ENCODE results near the gene UGT1A1.

UGT1A1 gene

DNA sequence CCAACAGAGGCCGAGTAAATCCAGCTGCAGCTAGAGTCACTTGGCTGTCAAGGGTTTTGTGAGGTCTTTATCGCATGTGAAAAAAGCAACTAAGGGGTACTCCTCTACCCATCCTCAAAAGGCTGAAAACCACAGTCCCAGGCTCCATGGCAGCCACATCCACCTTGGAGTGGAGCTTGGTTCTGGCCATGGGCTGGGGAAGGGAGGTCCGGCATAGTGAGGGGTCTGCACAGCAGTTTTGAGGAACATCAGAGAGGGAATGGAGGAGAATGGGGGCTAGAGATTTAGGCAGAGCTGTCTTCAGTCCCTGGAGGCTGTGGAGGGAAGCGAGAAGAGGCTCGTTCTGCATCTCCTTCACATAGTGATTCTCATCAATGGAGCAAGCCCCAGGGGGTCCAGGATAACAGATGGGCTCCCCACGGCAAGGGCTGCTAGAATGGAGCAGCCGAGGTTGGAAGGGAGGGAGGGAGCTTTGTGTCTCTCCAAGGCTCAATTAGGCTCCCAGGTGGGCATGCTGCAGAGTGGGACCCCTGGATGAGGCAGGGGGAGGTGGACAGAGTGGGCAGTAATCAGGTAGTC, 39.1 kb downstream of the UGT1A1 start:
- DNase-seq = no peak

DNA sequence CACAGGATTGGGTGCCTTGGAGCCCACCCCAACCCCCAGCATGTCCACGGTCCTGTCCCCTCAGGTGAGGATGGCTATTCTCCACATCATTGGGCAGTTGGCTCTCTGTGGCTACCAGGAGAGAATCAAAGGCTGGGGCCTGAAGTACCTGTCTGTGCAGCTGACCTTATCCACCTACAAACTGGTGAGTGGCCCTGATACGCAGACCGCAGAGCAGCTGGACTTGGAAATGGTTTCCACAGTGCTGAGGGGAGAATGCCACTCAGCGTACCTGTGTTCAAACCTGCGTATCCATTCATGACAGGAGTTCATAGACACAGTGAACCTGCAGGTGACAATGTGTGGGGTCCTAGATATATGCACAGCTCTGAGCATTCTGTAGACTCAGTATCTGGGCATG, 39.6 kb downstream of the UGT1A1 start:
- DNase-seq = no peak

DNA sequence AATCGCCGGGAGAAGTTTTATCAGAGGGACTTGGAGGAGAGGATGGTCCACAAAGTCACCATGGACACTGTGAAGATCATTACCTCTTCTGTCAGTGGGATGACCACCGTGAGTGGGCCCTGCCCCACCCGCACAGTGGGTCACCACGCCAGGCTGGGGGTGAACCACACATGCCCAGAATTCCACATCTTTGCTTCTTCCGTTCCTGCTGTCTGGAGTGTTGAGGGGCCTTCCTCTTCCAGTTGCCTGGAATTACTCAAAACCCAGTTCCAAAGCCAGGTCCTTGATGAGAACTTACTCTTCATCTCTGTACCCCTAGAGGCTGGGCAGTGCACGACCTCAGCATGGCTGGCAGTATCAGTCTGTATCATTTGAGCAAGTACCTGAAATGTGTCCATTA, 40.1 kb downstream of the UGT1A1 start:
- DNase-seq = no peak

DNA sequence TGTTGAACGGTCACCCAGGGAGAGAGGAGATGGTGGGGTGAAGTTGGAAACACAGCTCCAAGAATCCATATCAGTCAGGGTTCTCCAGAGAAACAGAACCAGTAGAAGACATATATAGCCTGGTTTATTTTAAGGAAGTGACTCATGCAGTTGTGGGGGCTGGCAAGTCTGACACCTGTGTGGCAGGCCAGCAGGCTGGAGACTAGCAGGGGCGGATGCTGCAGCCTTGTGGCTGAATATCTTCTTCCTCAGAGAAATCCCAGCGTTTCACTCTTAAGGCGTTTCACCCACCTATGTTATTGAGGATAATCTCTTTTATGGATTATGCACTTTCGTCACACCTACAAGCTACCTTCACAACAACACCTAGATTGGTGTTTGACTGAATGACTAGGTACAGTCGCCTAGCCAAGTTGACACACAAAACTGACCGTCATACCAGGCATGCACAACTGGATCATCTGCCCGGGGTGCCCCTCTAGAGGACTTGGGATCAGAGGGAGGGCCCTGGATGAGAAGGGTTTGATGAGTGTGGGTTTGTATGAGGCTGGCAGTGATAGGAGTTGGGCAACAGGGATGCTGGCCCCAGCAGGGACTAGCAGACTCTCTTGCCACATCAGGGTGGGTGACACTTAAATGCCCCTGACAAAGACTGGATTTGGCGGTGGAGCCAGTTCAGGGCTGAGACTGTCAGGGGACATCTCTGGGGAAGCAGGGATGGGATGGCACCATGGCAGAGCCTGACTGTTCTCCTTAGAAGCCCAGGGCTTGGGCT, 41.5 kb downstream of the UGT1A1 start:
- no peak for DNase-seq

DNA sequence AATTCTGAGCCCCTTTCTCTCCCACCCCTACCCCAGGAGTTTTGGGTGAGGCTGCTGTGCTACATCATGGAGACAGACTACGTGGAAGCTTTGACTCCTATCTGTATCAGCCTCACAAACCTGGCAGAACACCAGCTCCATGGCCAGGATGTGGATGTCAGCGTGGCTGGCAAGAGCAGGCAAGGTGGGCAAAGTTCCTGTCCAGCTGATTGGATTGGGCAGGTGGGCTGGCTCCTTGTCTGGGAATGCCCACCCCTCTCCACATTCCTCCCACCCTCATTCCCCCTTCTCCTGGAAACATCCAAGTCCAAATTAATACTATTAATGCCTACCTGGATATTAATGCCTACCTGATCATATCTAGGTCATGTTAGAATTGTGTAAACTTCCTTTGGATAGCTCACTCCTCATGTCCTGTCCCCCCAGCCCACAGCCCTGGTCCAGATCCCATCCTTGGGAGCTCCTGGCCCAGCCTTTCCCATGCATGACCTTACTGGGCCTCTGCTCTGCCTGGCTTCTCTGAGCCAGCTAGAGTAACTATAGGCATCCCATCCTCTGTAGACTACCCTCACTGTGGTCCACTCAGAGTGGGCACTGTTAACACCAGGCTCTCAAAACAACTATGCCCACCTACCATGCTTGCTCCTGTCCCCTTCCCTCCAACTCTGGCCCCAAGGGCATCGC, 42.2 kb downstream of the UGT1A1 start:
- no peak for DNase-seq

DNA sequence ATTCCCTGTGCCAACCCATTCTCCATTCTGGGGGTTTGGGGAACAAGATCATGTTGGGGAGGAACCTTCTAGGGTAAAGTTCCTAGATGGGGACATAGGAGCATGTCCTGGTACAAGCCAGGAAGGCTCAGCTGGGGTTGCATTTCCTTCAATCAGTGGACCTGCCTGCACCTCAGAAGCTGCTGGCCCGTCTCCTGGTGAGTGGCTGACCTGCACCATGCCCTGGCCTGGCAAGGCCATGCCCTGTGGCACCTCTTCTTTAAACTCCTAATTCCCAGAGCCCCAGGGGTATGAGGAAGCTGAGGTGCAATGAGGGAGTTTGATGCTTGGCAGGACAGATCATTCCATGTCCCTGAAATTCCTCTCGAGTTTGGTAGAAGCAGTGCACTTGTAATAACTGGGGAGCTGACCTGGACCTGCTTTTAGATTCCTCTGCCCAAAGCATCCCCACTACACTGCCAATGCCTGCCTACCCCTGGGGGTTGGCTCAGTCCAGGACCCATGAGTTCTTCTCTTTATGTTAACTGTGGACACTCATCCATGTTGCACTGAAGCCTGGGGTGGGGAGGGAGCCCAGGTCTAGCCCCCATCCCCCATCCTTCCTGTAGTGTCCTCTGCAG, 43.3 kb downstream of the UGT1A1 start:
- DNase-seq = no peak

DNA sequence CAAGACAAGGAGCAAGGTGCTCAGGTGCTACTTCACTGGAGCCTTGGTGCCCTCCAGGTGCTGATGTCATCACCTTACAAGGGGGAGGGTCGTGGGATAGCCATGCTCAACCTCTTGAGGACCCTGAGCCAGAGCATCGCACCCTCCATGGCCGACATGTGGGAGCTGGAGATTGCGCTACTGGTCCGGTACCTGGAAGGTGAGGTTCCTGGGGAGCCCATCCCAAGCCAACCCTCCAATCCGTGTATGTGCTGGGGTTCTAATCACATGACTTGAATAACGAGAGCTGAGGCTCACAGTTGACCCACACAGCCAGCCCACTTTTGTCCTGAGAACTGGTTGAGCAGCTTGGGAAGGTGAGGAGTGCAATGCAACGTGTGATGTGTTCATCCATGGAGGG, 43.9 kb downstream of the UGT1A1 start:
- no peak for DNase-seq

DNA sequence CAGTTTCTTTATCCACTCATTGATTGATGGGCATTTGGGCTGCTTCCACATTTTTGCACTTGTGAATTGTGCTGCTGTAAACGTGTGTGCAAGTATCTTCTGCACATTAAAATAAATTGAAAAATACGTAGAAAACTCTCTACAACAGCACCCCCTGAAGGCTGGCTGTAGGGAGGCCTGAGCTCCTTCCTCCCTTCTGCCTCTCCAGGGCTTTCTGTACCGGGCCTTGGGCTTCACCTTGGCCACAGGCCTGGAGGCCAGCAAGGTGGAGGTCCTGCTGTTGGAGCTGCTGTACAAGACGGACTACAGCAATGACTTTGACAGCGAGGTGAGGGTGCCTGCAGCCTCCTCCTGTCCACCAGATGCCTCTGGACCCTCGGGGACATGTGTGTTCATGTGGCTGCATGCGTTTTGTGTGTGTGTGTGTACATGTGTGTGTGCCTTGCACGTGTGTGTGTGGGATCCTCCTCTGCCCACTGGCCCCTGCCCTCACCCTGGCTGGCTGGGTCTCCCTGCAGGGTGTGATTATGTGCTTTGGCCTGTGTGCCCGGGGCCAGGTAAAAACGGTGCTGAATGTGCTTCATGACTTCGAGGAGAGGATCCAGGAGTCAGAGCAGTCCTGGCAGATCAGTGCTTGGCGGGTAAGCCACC, 47.3 kb downstream of the UGT1A1 start:
- DNase-seq = no peak

DNA sequence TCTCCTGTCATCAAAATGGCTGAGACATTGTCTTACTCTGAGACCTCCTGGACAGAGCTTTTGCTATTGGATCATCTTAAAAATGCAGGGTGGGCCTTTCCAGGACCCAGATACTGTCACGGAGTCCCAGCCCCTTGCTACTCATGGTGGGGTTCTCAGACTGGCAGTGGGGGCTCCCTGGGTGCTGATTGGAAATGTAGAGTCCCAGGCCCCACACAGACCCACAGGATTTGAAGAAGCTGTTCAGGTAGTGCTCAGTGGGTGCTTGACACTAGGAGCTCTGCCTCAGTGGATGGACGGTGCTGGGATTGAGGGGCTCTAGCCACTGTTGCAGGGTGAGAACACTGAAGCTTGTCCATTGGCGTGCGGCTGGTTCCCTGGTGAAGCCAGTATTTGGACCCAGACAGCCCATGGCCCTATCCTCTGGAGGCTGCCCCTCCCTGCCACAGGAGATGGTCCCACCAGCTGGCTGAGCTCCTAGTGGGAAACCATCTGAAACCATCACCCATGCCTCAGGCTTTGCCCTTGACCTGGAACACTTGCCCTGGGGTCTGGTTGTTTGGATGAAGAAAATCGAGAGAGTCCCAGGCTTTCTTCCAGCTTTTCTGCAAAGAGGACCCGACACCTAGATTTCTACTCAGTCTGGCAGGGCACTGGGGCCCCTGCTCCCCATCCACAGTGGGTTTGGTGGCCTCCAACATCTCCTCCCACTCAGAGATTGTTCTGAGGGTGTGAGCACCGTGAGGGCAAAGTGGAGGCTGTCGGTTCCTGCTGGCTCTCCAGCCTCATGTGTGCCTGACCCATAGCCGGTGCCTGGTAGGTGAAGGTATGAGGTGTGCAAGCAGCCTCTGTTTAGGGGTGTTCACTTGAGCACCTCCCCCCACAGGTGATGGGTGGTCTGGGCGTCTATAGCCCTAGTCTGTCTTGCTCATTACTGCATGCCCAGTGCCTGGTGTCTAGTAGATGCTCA, 48.2 kb downstream of the UGT1A1 start:
- no peak for DNase-seq

DNA sequence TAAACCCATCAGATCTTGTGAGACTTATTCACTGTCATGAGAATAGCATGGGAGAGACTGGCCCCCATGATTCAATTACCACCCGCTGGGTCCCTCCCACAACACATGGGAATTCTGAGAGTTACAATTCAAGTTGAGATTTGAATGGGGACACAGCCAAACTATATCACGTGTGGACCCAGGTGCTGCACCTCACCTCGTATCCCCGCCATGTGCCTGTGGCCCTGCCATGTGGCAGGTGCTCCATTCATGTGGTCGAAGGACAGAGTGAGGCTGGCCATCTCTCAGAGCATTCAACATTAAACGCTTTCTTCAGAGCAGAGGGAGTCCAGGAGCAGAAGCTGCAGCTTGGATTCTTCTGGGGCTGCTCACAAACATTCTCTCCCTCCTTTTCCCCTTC, 50.3 kb downstream of the UGT1A1 start:
- no peak for DNase-seq

DNA sequence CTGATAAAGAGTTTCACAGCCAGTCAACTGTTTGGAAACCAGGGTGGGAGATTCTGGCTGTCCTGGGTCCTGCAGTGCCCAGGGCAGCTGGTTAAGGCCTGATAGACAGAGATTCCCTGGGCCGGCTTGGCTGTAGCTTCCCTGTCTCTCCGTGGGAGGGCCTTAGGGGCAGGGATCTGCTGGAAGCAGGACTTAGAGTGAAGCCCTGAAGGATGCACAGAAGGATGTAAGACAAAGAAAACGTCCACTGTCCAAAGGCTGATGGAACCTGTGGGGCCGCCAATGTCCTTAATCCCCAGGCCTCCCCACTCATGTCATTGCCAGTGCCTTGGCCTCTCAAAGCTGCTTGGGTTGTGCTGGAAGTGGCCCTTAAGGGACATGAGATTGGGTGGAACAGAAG, 51.0 kb downstream of the UGT1A1 start:
- DNase-seq = no peak

DNA sequence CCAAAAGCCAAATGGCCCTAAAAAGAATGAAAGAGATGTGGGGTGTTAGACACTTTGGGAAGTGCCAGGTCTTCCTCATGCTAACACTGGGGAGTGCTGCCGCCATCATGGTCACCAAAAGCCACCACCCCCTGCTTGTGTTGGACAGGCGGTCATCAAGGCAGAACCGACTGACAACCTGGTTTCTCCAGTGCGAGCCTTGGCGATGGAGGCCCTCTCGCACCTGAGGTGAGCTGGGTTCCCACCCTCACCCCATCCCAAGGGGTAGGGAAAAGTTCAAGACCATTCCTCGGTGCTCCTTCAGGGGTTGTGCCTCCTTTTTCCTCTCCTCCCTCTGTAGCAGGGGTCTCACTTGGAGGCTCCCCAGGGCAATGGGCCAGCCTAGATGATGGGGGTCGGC, 51.7 kb downstream of the UGT1A1 start:
- no peak for DNase-seq

DNA sequence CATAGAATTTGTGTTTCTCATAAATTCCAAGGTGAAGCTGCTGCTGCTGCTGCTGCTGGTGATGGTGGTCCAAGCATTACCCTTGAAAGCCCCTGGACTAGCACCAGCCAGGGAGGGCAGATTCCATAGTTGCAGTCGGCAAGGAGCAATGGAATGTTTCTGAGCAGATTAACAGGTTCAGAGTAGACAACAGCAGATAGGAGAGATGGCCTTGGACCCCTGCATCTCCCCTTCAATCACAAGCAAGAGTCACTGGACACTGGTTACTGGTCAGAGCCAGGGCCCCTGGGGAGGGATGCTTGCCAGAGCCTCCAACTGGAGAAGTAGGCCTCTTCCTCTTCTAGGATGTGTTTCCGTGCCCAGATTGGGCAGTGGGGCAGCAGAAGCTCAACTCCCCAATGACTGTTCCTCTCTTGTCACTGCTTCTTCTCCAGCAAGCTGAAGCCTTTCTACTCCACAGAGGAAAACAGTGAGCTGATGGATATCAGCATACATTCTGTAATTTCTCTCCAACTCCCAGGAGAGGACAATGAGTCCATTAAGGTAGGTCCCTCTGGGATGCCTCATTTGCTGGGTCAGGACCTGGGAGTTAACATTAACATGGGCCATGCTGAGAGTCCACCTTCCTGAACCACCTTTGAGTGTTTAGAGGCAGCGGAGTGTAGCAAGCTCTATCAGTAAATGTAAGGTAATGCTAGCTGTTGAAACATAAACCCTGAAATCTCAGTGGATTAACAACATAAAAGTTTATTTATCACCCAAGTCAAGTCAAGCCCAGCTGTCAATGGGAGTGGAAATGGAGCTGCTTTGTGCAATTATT, 53.4 kb downstream of the UGT1A1 start:
- no peak for DNase-seq

DNA sequence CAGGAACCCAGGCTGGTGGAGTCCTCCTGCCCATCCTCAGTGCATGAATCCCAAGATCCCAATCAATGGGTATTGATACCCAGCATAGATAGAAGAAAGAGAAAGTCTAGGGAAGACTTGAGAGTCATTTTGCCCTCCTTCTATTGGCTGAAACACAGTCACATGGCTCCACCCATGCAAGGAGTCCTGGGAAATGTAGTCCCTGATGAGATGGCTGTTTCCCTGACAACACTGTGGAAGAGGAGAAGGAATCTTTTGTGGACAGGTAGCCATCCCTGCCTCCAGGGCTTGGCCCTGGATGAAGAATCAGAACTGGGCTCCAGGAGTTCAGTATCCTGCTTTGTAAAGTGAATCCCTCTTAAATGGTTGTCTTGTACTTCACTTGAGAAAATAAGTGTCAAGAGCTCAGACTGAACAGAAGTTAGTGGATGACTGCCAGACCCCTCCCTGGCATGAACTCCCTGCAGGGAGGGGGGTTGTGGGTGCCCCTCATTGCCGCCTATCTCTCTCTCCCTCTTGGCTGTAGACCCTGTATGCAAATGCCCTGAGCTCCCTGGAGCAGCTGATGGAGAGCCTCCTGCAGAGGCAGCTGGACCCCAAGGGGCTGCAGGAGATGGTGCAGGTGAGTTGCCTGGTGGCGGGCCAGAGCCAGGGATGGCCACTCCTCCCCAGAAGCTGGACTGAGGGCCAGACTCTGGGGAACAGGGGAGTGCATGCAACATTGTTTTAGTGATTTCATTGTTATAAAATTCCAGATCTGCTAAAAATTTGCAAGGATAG, 54.2 kb downstream of the UGT1A1 start:
- DNase-seq = no peak

DNA sequence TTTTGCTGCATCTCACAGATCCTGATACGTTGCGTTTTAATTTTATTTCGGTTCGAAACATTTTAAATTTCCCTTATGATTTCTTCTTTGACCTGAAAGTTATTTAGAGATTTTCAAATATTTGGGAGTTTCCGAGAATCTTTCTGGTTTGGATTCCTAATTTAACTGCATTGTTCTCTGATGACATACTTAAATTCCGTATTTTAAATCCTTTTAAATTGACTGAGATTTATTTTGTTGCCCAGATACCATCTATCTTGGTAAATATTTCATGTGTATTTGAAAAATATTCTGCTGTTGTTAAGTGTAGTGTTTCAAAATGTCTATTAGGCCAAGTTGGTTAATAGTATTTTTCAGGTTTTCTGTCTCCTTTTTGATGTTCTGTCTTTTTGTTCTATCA, 55.8 kb downstream of the UGT1A1 start:
- DNase-seq = no peak

DNA sequence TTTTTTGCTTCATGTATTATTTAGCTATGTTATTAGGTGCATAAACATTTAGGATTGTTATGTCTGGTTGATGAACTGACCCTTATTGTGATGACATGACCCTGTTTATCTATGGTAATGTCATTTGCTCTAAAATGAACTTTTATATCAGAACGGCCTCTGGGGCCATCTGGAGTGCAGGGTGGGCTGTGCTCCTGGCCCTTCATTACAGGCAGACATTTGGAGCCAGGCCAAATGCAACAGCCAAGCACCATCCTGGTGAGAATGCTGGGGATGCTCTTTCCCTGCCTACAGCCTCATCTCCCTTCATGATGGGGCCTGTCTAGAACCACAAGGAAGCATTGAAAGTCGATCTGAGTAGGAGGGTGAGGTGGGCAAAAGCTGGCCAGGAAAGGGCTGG, 56.3 kb downstream of the UGT1A1 start:
- DNase-seq = no peak

DNA sequence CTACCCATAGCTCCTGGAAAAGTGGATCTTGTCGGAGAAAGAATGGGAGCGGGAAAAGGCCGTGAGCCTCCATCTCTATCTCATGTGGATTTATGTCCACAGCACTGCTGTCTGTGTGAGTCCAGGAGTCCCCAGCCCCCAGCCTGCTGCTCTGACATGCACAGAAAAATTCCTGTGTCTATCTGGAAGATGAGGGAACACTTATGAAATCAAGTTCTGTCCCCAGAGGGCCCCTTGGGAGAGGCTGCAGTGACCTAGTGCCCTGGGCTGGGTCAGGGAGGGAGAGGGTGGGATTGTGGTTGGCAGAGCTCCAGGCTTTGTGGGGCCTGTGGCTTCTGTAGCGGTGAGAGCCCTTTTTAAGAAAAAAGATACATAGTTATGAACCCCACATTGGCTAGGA, 56.7 kb downstream of the UGT1A1 start:
- DNase-seq = no peak

DNA sequence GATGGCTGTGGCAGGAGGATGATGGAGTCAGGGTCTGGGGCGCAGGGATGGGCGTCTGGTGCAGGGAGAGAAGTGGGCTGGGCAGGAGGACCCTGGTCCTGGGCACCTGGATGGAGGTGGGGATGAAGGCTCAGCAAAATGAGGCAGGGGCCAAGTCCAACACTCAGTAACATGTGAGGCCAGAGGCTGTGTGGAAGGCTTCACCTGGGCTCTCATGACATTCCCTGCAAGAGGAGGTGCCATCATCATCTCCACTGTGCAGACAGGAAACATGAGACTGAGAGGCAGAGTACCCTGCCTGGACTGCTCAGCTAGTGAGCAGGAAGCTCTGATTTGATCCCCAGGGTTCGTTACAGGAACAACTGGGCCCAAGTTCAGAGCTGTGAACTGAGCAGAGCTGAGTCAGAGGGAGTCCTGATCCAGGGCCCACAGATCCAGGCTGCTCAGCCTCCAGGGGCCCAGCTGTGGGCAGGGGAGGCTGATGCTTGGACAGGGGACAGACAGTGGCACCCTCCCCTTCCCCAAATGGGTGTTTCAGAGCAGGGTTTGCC, 57.4 kb downstream of the UGT1A1 start:
- DNase-seq = no peak

DNA sequence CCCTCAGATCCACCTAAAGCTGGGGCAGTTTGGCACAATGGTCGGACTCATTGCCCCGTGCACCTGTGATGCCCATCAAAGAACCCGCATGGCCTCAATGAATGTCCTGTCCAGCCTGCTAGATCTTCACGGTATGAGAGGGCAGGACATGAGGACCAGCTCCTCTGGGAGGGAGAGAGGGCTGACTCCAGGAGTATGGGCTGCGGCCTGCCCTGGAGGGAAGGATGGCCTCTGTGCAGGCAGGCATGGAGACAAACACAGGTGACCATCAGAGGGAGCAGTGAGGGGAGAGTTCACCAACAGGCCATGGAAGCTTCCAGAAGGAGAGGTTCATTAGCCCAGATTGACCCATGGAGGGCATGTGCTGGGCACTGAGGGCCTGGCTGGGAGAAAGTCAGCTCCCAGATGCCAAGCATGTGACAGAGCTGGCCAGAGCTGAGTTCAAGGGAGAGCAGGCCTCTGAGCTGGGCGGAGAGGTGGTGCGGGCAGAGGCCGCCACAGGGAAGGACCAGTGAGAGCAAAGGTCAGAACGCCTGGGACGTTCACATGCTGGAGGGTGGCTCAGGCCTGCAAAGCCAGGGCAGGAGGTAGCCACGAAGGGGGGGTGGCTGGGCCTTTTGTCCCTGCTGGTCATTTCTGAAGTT, 58.0 kb downstream of the UGT1A1 start:
- DNase-seq = no peak

Measured in activated naive CD4-positive, alpha-beta T cell treated with anti-CD3 and anti-CD28 coated beads, Interleukin-2, amount 50 U/mL, for 16 hours (primary cell).